Liver (tissue), 9 donors: ENCODE measurements around the gene JAK1. TPM values are rescaled to one million over a fixed set of nuclear protein-coding genes. Genes with fewer than 3 reads are reported as not detected.
"Not testable (repeated sequence)": the region's sequence is repeated elsewhere in the genome, so short reads cannot be mapped to it uniquely, and the experiment has no call there.

Experiments
- DNase-seq: peaks from one replicate; pipeline ENCODE4 v3.0.0-alpha.2; 2017; ENCODE audit warnings: low spot score
- H3K27ac ChIP-seq, 2 donors: one replicate each; pipeline ENCODE4 v1.7.0; 2013; ENCODE audit warnings: inconsistent platforms in 2 of 2, low read length in 2 of 2, control low read depth in 1 of 2, low read depth in 1 of 2, mild to moderate bottlenecking in 1 of 2
- H3K27me3 ChIP-seq, 4 donors: one replicate each; pipeline versions ENCODE4 v1.6.1 to v1.7.0; 2013; ENCODE audit warnings: low read length in 3 of 4, inconsistent platforms in 1 of 4, mild to moderate bottlenecking in 1 of 4, moderate library complexity in 1 of 4; ENCODE audit not compliant: control insufficient read depth in 4 of 4, insufficient read depth in 4 of 4
- H3K36me3 ChIP-seq, 4 donors: one replicate each; pipeline versions ENCODE4 v1.6.1 to v1.7.0; 2013; ENCODE audit warnings: low read length in 3 of 4, mild to moderate bottlenecking in 3 of 4, low read depth in 1 of 4, moderate library complexity in 1 of 4; ENCODE audit not compliant: control insufficient read depth in 4 of 4, insufficient read depth in 3 of 4
- H3K4me1 ChIP-seq, 4 donors: one replicate each; pipeline versions ENCODE4 v1.6.1 to v1.7.0; 2013; ENCODE audit warnings: low read length in 3 of 4, mild to moderate bottlenecking in 3 of 4, moderate library complexity in 1 of 4; ENCODE audit not compliant: control insufficient read depth in 4 of 4, insufficient read depth in 4 of 4
- H3K4me3 ChIP-seq, 3 donors: one replicate each; pipeline versions ENCODE4 v1.6.1 to v1.7.0; 2013; ENCODE audit warnings: low read length in 3 of 3, control low read depth in 1 of 3, low read depth in 1 of 3, mild to moderate bottlenecking in 1 of 3
- H3K9ac ChIP-seq, 2 donors: one replicate each; pipeline ENCODE4 v1.7.0; 2013; ENCODE audit warnings: low read length in 2 of 2, mild to moderate bottlenecking in 2 of 2, moderate library complexity in 2 of 2, control low read depth in 1 of 2, low read depth in 1 of 2
- H3K9me3 ChIP-seq, 4 donors: one replicate each; pipeline versions ENCODE4 v1.6.1 to v1.7.0; 2013; ENCODE audit warnings: low read length in 3 of 4; ENCODE audit not compliant: control insufficient read depth in 4 of 4
- FOXA1 ChIP-seq: IDR thresholded peaks from 2 replicates; pipeline ENCODE4 v1.6.1; 2016; ENCODE audit warnings: antibody characterized with exemption
- FOXA2 ChIP-seq: IDR thresholded peaks from 2 replicates; pipeline ENCODE4 v1.6.1; 2016; ENCODE audit warnings: antibody characterized with exemption
- GABPA ChIP-seq, 2 donors: IDR thresholded peaks in 1 of 2; conservative IDR thresholded peaks in 1 of 2; 2 replicates each; pipeline ENCODE4 v1.6.1; 2016; ENCODE audit warnings: antibody characterized with exemption in 2 of 2, mild to moderate bottlenecking in 1 of 2, moderate library complexity in 1 of 2
- HNF4A ChIP-seq, 2 donors: conservative IDR thresholded peaks; 2 replicates each; pipeline ENCODE4 v1.6.1; 2016; ENCODE audit warnings: antibody characterized with exemption in 2 of 2, mild to moderate bottlenecking in 2 of 2
- NR2F2 ChIP-seq: IDR thresholded peaks from 2 replicates; pipeline ENCODE4 v1.6.1; 2016; ENCODE audit warnings: antibody characterized with exemption
- RAD21 ChIP-seq, 2 donors: IDR thresholded peaks; 2 replicates each; pipeline ENCODE4 v1.6.1; 2016; ENCODE audit warnings: antibody characterized with exemption in 2 of 2, mild to moderate bottlenecking in 2 of 2
- RXRA ChIP-seq, 2 donors: IDR thresholded peaks; 2 replicates each; pipeline ENCODE4 v1.6.1; 2017 to 2018; ENCODE audit warnings: antibody characterized with exemption in 2 of 2, mild to moderate bottlenecking in 1 of 2
- SP1 ChIP-seq: IDR thresholded peaks from 2 replicates; pipeline ENCODE4 v1.6.1; 2018; ENCODE audit warnings: antibody characterized with exemption, mild to moderate bottlenecking
- WGBS: extraction: QIAGEN DNeasy Blood & Tissue Kit; methylation state at CpG from one replicate; pipeline ENCODE4 v1.1.7; 2013; 5-methylcytosine and 5-hydroxymethylcytosine counted together
- polyA plus RNA-seq, 2 donors: library from polyadenylated mRNA; stranded (reverse) in 1 of 2; unstranded in 1 of 2; fragments of 200-250 nt in 1 of 2; fragments of >200 nt in 1 of 2; fragmentation: Nextera tagmentation in 1 of 2; extraction: Ambion mirVana in 1 of 2; gene quantifications; one replicate each; pipeline versions ENCODE4 v1.2.1 to v1.2.3, GENCODE V29; 2013 to 2015
- total RNA-seq, 2 donors: library from RNA; depleted of rRNA; stranded (reverse); fragments of >200 nt; gene quantifications; one replicate each; pipeline ENCODE4 v1.2.3, GENCODE V29; 2014
- TF ChIP-seq, protein P1 (sequence below): IDR thresholded peaks from 2 replicates; pipeline ENCODE4 v1.6.1; 2016; ENCODE audit warnings: antibody characterized with exemption
- TF ChIP-seq, protein P2 (sequence below): IDR thresholded peaks from 2 replicates; pipeline ENCODE4 v1.6.1; 2016; ENCODE audit warnings: antibody characterized with exemption
- TF ChIP-seq, protein P3 (sequence below): fragments of 150-350 bp; IDR thresholded peaks from 2 replicates; pipeline ENCODE4 v1.5.1; 2017; ENCODE audit warnings: improper control_type of control experiment, low read depth, low read length; ENCODE audit not compliant: missing input control
- TF ChIP-seq, protein P4 (sequence below): IDR thresholded peaks from 2 replicates; pipeline ENCODE4 v1.6.1; 2016; ENCODE audit warnings: antibody characterized with exemption
- TF ChIP-seq, protein P5 (sequence below): IDR thresholded peaks from 2 replicates; pipeline ENCODE4 v1.6.1; 2016; ENCODE audit warnings: antibody characterized with exemption, mild to moderate bottlenecking
- donor health status: healthy.
- donor health status: healthy.
- donor health status: healthy.
- donor health status: healthy.
- donor health status: healthy.

JAK1 gene
- total and polyA plus RNA-seq, 4 donors = 24.1 to 68.6 (median 34.5) TPM

DNA sequence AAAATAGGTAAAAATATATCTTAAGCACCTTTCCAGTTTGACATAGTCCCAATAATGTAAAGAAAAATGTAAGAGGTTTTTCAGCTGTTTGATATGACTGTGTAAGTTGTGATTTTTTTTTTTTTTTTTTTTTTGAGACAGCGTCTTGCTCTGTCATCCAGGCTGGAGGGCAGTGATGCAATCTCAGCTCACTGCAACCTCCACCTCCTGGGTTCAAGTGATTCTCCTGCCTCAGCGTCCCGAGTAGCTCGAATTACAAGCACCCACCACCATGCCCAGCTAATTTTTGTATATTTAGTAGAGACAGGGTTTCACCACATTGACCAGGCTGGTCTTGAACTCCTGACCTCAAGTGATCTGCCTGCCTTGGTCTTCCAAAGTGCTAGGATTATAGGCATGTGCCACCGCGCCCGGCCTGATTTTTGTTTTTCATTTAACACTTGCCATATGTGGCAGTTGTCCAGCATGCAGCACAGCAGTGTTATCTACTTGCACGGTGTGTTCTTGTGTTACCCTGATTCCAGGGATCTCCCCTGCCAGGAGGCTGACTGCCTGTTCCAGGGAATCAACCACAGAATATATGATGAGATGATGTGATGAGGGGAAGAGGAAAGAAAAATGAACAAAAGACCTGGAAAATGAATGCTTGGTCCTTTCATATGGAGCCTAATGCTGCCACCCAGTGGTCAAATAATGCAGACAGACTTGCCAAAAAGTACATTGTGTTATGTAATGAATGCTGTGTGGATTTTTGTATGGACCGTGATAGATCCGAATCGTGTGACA is 142.5 kb downstream of the JAK1 start:
- Histone ChIP-seq H3K27me3 (no peaks in the 10 kb centered on the region), H3K9me3 (no peaks in the 10 kb centered on the region), H3K4me1 (no peaks in the 10 kb centered on the region), H3K27ac (no peak overlapping the region), H3K9ac (no peak overlapping the region), H3K36me3 (no peaks in the 10 kb centered on the region), H3K4me3 (no peak overlapping the region)
- 48% methylated on average over 11 of the region's 11 CpGs for WGBS
- DNase-seq = peak; percentile 59
- TF ChIP-seq, protein P1, sequence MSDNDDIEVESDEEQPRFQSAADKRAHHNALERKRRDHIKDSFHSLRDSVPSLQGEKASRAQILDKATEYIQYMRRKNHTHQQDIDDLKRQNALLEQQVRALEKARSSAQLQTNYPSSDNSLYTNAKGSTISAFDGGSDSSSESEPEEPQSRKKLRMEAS = no peak
- TF ChIP-seq, protein P2, sequence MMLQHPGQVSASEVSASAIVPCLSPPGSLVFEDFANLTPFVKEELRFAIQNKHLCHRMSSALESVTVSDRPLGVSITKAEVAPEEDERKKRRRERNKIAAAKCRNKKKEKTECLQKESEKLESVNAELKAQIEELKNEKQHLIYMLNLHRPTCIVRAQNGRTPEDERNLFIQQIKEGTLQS = no peak
- TF ChIP-seq GABPA (IDR thresholded peaks at IDR 0.05 in 1 of 2, conservative IDR thresholded peaks at IDR 0.05 in 1 of 2) = no peak
- peak in 1 of 2 donors; percentile 8 for TF ChIP-seq RXRA (IDR thresholded peaks at IDR 0.05)
- TF ChIP-seq, protein P3, sequence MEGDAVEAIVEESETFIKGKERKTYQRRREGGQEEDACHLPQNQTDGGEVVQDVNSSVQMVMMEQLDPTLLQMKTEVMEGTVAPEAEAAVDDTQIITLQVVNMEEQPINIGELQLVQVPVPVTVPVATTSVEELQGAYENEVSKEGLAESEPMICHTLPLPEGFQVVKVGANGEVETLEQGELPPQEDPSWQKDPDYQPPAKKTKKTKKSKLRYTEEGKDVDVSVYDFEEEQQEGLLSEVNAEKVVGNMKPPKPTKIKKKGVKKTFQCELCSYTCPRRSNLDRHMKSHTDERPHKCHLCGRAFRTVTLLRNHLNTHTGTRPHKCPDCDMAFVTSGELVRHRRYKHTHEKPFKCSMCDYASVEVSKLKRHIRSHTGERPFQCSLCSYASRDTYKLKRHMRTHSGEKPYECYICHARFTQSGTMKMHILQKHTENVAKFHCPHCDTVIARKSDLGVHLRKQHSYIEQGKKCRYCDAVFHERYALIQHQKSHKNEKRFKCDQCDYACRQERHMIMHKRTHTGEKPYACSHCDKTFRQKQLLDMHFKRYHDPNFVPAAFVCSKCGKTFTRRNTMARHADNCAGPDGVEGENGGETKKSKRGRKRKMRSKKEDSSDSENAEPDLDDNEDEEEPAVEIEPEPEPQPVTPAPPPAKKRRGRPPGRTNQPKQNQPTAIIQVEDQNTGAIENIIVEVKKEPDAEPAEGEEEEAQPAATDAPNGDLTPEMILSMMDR = peak; percentile 92
- peak; percentile 95 to 96 for TF ChIP-seq RAD21 (IDR thresholded peaks at IDR 0.05)
- no peak for TF ChIP-seq SP1

DNA sequence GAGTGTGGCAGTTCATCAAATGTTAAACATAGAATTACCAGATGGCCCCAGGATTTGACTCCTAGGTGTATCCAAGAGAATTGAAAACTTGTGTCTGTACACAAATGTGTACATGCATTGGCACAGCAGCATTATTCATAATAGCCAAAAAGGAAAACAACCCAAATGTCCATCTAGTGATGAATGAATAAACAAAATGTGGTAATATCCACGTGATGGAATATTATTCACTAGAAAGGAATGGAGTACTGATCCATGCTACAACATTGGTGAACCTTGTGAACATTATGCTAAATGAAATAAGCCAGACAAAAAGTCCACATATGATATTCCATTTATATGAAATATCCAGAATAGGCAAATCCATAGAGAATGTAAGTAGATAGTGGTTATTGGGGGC is 143.7 kb downstream of the JAK1 start:
- TF ChIP-seq, protein P2 = no peak
- TF ChIP-seq, protein P4, sequence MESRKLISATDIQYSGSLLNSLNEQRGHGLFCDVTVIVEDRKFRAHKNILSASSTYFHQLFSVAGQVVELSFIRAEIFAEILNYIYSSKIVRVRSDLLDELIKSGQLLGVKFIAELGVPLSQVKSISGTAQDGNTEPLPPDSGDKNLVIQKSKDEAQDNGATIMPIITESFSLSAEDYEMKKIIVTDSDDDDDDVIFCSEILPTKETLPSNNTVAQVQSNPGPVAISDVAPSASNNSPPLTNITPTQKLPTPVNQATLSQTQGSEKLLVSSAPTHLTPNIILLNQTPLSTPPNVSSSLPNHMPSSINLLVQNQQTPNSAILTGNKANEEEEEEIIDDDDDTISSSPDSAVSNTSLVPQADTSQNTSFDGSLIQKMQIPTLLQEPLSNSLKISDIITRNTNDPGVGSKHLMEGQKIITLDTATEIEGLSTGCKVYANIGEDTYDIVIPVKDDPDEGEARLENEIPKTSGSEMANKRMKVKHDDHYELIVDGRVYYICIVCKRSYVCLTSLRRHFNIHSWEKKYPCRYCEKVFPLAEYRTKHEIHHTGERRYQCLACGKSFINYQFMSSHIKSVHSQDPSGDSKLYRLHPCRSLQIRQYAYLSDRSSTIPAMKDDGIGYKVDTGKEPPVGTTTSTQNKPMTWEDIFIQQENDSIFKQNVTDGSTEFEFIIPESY = no peak
- TF ChIP-seq, protein P1 = no peak
- TF ChIP-seq FOXA2 = no peak
- TF ChIP-seq SP1 = no peak
- no peak for TF ChIP-seq HNF4A (conservative IDR thresholded peaks at IDR 0.05)
- TF ChIP-seq NR2F2 = no peak
- no peak for TF ChIP-seq FOXA1
- no peak for TF ChIP-seq GABPA (IDR thresholded peaks at IDR 0.05 in 1 of 2, conservative IDR thresholded peaks at IDR 0.05 in 1 of 2)
- TF ChIP-seq, protein P5, sequence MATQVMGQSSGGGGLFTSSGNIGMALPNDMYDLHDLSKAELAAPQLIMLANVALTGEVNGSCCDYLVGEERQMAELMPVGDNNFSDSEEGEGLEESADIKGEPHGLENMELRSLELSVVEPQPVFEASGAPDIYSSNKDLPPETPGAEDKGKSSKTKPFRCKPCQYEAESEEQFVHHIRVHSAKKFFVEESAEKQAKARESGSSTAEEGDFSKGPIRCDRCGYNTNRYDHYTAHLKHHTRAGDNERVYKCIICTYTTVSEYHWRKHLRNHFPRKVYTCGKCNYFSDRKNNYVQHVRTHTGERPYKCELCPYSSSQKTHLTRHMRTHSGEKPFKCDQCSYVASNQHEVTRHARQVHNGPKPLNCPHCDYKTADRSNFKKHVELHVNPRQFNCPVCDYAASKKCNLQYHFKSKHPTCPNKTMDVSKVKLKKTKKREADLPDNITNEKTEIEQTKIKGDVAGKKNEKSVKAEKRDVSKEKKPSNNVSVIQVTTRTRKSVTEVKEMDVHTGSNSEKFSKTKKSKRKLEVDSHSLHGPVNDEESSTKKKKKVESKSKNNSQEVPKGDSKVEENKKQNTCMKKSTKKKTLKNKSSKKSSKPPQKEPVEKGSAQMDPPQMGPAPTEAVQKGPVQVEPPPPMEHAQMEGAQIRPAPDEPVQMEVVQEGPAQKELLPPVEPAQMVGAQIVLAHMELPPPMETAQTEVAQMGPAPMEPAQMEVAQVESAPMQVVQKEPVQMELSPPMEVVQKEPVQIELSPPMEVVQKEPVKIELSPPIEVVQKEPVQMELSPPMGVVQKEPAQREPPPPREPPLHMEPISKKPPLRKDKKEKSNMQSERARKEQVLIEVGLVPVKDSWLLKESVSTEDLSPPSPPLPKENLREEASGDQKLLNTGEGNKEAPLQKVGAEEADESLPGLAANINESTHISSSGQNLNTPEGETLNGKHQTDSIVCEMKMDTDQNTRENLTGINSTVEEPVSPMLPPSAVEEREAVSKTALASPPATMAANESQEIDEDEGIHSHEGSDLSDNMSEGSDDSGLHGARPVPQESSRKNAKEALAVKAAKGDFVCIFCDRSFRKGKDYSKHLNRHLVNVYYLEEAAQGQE = no peak
- Histone ChIP-seq H3K9ac (no peak overlapping the region), H3K27ac (no peak overlapping the region), H3K36me3 (no peaks in the 10 kb centered on the region), H3K4me3 (no peak overlapping the region), H3K9me3 (no peaks in the 10 kb centered on the region), H3K4me1 (no peaks in the 10 kb centered on the region), H3K27me3 (no peaks in the 10 kb centered on the region)
- DNase-seq = no peak
- 60% methylated on average over 1 of the region's 1 CpG for WGBS

DNA sequence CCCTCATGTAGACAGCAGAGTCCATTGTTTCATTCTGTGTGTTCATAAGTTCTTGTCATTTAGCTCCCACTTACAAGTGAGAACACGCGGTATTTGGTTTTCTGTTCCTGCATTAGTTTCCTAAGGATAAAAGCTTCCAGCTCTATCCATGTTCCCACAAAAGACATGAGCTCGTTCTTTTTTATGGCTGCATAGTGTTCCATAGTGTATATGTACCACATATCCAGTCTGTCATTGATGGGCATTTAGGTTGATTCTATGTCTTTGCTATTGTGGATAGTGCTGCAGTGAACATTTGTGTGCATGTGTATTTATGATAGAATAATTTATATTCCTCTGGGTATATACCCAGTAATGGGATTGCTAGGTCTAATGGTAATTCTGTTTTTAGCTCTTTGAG is 145.8 kb downstream of the JAK1 start:
- not testable (repeated sequence) for DNase-seq, H3K9me3 ChIP-seq, H3K4me3 ChIP-seq, H3K27me3 ChIP-seq, H3K4me1 ChIP-seq, H3K36me3 ChIP-seq, H3K27ac ChIP-seq, H3K9ac ChIP-seq
- WGBS = 97% methylated on average over 3 of the region's 3 CpGs

DNA sequence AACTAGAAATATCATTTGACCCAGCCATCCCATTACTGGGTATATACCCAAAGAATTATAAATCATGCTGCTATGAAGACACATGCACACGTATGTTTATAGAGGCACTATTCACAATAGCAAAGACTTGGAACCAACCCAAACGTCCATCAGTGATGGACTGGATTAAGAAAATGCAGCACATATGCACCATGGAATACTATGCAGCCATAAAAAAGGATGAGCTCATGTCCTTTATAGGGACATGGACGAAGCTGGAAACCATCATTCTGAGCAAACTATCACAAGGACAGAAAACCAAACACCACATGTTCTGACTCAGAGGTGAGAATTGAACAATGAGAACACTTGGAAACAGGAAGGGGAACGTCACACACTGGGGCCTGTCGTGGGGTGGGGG is 149.0 kb downstream of the JAK1 start:
- DNase-seq, H3K27me3 ChIP-seq, H3K9me3 ChIP-seq, H3K27ac ChIP-seq, H3K4me3 ChIP-seq, H3K36me3 ChIP-seq, H3K4me1 ChIP-seq, H3K9ac ChIP-seq: not testable (repeated sequence)
- WGBS = 81% methylated on average over 5 of the region's 5 CpGs
